HAP-1 (cell line): ENCODE results near the gene RAB17.

Source experiments
- DNase-seq, 2 experiments: peaks; one replicate each; pipeline ENCODE4 v3.0.0-alpha.2; 2016 to 2020; ENCODE audit warnings: low spot score in 2 of 2
- H3K27me3 ChIP-seq: fragments of 250-450 bp; sonication (Bioruptor Pico); 2 replicates; pipeline ENCODE4 v1.5.1; 2020; ENCODE audit warnings: low read depth, mild to moderate bottlenecking, moderate library complexity
- H3K36me3 ChIP-seq: fragments of 250-450 bp; sonication (Bioruptor Pico); replicated peaks from 2 replicates; pipeline ENCODE4 v1.5.1; 2020; ENCODE audit warnings: mild to moderate bottlenecking
- H3K4me1 ChIP-seq: fragments of 250-450 bp; sonication (Bioruptor Pico); 2 replicates; pipeline ENCODE4 v1.5.1; 2020; ENCODE audit warnings: mild to moderate bottlenecking
- H3K4me3 ChIP-seq: fragments of 250-450 bp; sonication (Bioruptor Pico); 2 replicates; pipeline ENCODE4 v1.5.1; 2020; ENCODE audit warnings: mild to moderate bottlenecking, moderate library complexity
- H3K9me3 ChIP-seq: fragments of 250-450 bp; sonication (Bioruptor Pico); 2 replicates; pipeline ENCODE4 v1.5.1; 2020; ENCODE audit warnings: mild to moderate bottlenecking, moderate library complexity
- in situ Hi-C: fragments of 300-500 bp; cut with MboI; formaldehyde crosslinking; loops from 3 replicates; pipeline ENCODE4 v1.14.3; 2020; ENCODE audit warnings: low sequenced_read_pairs, inconsistent platforms, mixed read lengths

RAB17 gene

GRCh38 chr2:237534380-237534779 lies 56.2 kb downstream of the RAB17 start:
- Histone ChIP-seq H3K4me3 (no peak overlapping the region), H3K27me3 (no peaks in the 10 kb centered on the region), H3K36me3 (no peaks in the 10 kb centered on the region), H3K9me3 (no peaks in the 10 kb centered on the region), H3K4me1 (no peaks in the 10 kb centered on the region)
- in situ Hi-C loops: no loop called here
- DNase-seq: no peak

- no peaks in the 10 kb centered on the region for H3K36me3 ChIP-seq
- H3K4me1 ChIP-seq: no peaks in the 10 kb centered on the region
- in situ Hi-C loops: no loop called here
- no peaks in the 10 kb centered on the region for H3K27me3 ChIP-seq
- no peaks in the 10 kb centered on the region for H3K9me3 ChIP-seq
- H3K4me3 ChIP-seq: no peak overlapping the region
- DNase-seq: no peak
Observed at GRCh38 chr2:237533668-237534161, 56.8 kb downstream of the RAB17 start.

- Histone ChIP-seq H3K4me3 (no peak overlapping the region), H3K36me3 (no peaks in the 10 kb centered on the region), H3K4me1 (no peaks in the 10 kb centered on the region), H3K27me3 (no peaks in the 10 kb centered on the region), H3K9me3 (no peaks in the 10 kb centered on the region)
- in situ Hi-C loops: no loop called here
- no peak for DNase-seq
Observed at GRCh38 chr2:237532160-237532559, 58.4 kb downstream of the RAB17 start.

GRCh38 chr2:237530472-237531433 lies 59.8 kb downstream of the RAB17 start:
- DNase-seq: no peak
- Histone ChIP-seq H3K9me3 (no peaks in the 10 kb centered on the region), H3K27me3 (no peaks in the 10 kb centered on the region), H3K36me3 (no peaks in the 10 kb centered on the region), H3K4me3 (no peak overlapping the region), H3K4me1 (no peaks in the 10 kb centered on the region)
- in situ Hi-C loops: no loop called here

GRCh38 chr2:237529452-237530402 lies 60.8 kb downstream of the RAB17 start:
- in situ Hi-C loops: no loop called here
- H3K36me3 ChIP-seq: no peaks in the 10 kb centered on the region
- no peak for DNase-seq
- H3K4me3 ChIP-seq: no peak overlapping the region
- no peaks in the 10 kb centered on the region for H3K27me3 ChIP-seq
- no peaks in the 10 kb centered on the region for H3K4me1 ChIP-seq
- no peaks in the 10 kb centered on the region for H3K9me3 ChIP-seq

- no peaks in the 10 kb centered on the region for H3K4me1 ChIP-seq
- no peaks in the 10 kb centered on the region for H3K9me3 ChIP-seq
- in situ Hi-C loops: no loop called here
- no peak for DNase-seq
- no peaks in the 10 kb centered on the region for H3K27me3 ChIP-seq
- no peak overlapping the region for H3K4me3 ChIP-seq
- no peaks in the 10 kb centered on the region for H3K36me3 ChIP-seq
Observed at GRCh38 chr2:237527766-237528165, 62.8 kb downstream of the RAB17 start.

- H3K36me3 ChIP-seq: no peaks in the 10 kb centered on the region
Observed at GRCh38 chr2:237527233-237527632, 63.3 kb downstream of the RAB17 start.

GRCh38 chr2:237525559-237526157 lies 64.9 kb downstream of the RAB17 start:
- Histone ChIP-seq H3K9me3 (no peaks in the 10 kb centered on the region), H3K4me3 (no peak overlapping the region), H3K4me1 (no peaks in the 10 kb centered on the region), H3K27me3 (no peaks in the 10 kb centered on the region), H3K36me3 (no peaks in the 10 kb centered on the region)
- in situ Hi-C loops: no loop called here
- no peak for DNase-seq

More at GRCh38 chr2:237527233-237527632, 63.3 kb downstream of the RAB17 start:
- DNase-seq: no peak
- in situ Hi-C loops: no loop called here
- no peaks in the 10 kb centered on the region for H3K4me1 ChIP-seq
- H3K9me3 ChIP-seq: no peaks in the 10 kb centered on the region
- H3K4me3 ChIP-seq: no peak overlapping the region
- no peaks in the 10 kb centered on the region for H3K27me3 ChIP-seq

GRCh38 chr2:237524631-237525030 lies 65.9 kb downstream of the RAB17 start:
- in situ Hi-C loops: no loop called here
- H3K36me3 ChIP-seq: no peaks in the 10 kb centered on the region
- no peak overlapping the region for H3K4me3 ChIP-seq
- H3K27me3 ChIP-seq: no peaks in the 10 kb centered on the region
- DNase-seq: no peak
- H3K9me3 ChIP-seq: no peaks in the 10 kb centered on the region
- H3K4me1 ChIP-seq: no peaks in the 10 kb centered on the region
